ENCODE results near the gene GRM1.

GRM1 gene

DNA sequence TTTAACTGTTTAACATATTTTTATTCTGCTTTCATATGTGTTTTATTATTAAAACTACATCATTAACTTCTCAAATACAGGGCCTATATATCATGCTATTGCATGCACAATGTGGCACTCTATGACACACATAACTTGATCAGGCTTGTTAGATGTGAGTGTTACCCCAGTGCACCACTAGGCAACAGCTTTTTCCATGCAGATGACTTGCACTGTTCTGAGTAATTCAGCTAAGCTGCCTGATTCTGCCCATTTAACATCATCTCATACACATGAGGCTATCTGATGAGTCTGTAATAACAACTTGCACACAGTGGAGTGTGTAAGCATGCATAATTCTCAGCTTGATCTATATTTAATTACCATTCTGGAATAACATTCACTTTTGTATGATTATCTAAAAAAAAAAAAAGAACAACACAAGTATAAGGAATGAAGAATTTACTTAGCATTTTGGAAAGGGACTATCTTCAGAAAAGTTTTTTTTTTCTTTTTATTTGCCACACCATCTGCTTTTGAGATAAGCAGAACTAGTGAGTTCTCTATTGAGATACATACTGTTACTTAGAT lies 83.1 kb downstream of the GRM1 start:
- H3K4me3 Mint-ChIP-seq, result no peak overlapping the region
- DNase-seq, result no peak

DNA sequence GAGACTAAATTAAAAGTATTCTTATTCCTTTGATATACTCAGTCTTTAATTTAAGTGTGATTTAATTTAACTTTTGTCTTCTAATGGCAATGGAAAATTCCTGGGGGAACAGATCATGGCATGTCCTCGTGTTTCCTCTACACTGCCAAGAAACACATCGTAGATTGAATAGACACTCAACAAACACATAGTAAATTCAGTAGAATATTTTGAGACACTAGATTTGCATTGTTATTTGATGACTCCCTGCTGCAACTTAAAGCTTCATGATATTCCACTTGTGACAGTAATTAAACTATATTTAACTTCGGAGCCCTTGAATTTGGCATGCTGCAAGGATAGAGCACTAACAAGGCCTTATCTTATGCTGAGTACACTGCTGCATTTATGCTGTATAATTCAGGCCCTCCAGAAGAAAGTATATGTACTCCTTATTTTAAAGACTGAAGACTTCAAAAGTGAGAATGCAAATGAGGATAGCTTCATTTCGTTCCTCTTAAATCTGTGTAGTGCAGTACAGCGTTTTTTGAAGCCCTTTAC lies 84.3 kb downstream of the GRM1 start:
- H3K4me1 Mint-ChIP-seq (ENCODE audit: low read depth in 2 of 2), result no peaks in the 10 kb centered on the region

More for the DNA sequence above, 83.1 kb downstream of the GRM1 start:
- Mint-ChIP-seq H3K36me3 (ENCODE audit: insufficient read depth) (no peaks in the 10 kb centered on the region), H3K9me3 (peaks cover 6 to 11% of the 10 kb centered on the region in 2 donors), H3K27ac (no peak overlapping the region), H3K27me3 (peaks cover 6 to 9% of the 10 kb centered on the region in 2 donors), H3K4me1 (ENCODE audit: low read depth in 2 of 2) (no peaks in the 10 kb centered on the region)
- no peak for ATAC-seq (replicated peaks)

DNA sequence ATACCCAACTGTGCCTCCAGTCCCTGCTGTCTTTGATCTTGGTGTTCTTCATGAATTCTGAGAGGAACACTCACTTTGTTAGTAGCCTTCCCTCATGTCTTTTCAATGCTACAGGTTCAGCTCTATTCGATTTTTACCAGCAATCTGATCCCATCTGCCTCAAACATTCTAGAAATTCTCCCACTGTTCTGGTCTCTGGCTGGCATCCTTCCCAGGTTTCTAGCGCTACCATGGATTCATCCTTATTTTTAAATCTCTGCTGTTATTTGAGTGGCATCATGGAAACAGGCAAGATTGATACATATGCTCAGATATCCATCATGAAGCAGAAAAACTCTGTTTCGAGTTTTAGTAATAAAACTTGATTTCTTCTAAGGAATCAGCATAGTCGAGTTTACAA lies 94.8 kb downstream of the GRM1 start:
- no peak for DNase-seq
- ATAC-seq (replicated peaks), result no peak
- H3K36me3 Mint-ChIP-seq (ENCODE audit: insufficient read depth), result no peaks in the 10 kb centered on the region
- H3K27ac Mint-ChIP-seq, result no peak overlapping the region
- no peaks in the 10 kb centered on the region for H3K27me3 Mint-ChIP-seq
- no peaks in the 10 kb centered on the region for H3K4me1 Mint-ChIP-seq (ENCODE audit: low read depth in 2 of 2)
- peaks cover 0 to 3% of the 10 kb centered on the region in 2 donors for H3K9me3 Mint-ChIP-seq
- H3K4me3 Mint-ChIP-seq, result no peak overlapping the region

More for the DNA sequence above, 84.3 kb downstream of the GRM1 start:
- DNase-seq, result no peak
- no peak overlapping the region for H3K4me3 Mint-ChIP-seq
- H3K36me3 Mint-ChIP-seq (ENCODE audit: insufficient read depth), result peaks cover 3% of the 10 kb centered on the region
- H3K27ac Mint-ChIP-seq, result no peak overlapping the region
- ATAC-seq (replicated peaks), result no peak
- H3K27me3 Mint-ChIP-seq, result peaks cover 6 to 9% of the 10 kb centered on the region in 2 donors
- H3K9me3 Mint-ChIP-seq, result peaks cover 6 to 11% of the 10 kb centered on the region in 2 donors

DNA sequence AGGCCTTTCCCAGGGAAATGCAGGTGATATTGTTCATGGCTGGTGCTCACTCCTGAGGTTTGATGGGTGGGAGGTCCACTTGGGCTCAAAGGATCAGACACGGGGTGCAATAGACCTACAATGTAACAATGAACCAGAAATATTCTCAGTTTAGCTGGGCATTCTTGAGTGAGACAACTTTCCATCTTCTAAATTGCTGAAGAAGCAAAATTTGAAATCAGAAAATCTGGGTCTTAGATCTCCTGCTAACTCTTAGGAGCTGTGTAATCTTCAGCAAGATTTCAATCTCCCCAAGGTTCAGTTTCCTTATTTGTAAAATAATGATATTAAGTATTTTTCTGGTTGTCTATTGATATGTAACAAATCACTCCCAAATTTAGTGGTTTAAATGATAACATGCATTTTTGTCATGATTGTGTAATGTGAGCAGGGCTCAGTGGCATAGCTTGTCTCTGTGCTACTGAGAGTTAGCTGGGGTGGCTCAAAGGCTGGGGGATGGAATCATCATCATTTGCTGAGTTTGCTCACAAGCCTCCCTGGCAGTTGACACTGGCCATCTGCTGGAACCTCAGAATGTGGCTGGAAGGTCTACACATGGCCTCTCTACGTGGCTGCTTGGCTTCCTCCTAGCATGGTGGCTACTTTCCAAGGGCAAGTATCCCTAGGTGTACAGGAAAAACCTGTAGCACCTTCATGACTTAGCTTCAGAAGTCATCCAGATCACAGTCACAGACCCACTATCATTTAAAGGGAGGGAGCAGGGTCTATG lies 98.8 kb downstream of the GRM1 start:
- Mint-ChIP-seq H3K4me3 (no peak overlapping the region), H3K9me3 (peaks cover 0 to 3% of the 10 kb centered on the region in 2 donors), H3K27me3 (no peaks in the 10 kb centered on the region), H3K27ac (no peak overlapping the region), H3K36me3 (ENCODE audit: insufficient read depth) (no peaks in the 10 kb centered on the region), H3K4me1 (ENCODE audit: low read depth in 2 of 2) (no peaks in the 10 kb centered on the region)
- DNase-seq (no peak), ATAC-seq (replicated peaks) (no peak)

DNA sequence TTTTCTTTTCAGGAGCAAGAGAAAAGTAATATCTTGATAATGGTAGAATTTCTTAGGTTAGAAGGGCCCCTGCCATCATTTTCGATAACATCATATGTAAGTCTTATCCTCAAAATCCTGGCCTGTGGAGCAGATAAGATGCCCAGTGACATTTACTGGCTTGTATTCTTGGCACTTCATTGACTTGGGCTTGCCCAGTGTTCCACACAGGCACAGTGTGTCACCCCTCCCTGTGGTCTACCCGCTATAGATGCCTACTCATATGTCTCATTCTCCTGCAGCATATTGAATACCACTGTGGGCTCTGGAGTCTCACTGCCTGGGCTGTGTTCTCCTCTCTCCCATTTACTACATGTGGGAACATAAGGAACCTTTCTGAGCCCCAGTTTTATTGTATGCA lies 105.0 kb downstream of the GRM1 start:
- no peak for DNase-seq
- Mint-ChIP-seq H3K36me3 (ENCODE audit: insufficient read depth) (no peaks in the 10 kb centered on the region), H3K9me3 (peaks cover 0 to 7% of the 10 kb centered on the region in 2 donors), H3K4me3 (no peak overlapping the region), H3K27ac (no peak overlapping the region), H3K27me3 (no peaks in the 10 kb centered on the region), H3K4me1 (ENCODE audit: low read depth in 2 of 2) (no peaks in the 10 kb centered on the region)
- ATAC-seq (replicated peaks), result no peak

DNA sequence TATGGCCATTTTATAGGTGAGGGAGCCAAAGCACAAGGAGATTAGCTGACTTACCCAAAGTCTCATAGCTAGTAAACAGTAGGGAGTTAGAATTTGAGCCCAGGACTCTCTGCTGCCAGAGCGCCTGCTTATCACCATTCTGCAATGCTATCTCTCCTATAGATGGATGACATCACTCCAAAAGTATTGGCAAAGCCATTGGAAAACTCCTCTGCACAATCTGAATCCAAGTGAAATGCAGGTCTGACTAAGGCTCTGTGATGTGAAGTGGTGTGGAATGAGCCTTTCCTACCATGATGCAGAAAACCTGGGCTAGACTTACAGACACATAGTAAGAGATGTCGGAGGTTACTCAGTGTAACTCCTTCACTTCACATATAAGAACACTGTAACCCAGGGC lies 106.3 kb downstream of the GRM1 start:
- Mint-ChIP-seq H3K4me3 (no peak overlapping the region), H3K27ac (no peak overlapping the region), H3K36me3 (ENCODE audit: insufficient read depth) (no peaks in the 10 kb centered on the region), H3K27me3 (no peaks in the 10 kb centered on the region), H3K9me3 (peaks cover 0 to 7% of the 10 kb centered on the region in 2 donors), H3K4me1 (ENCODE audit: low read depth in 2 of 2) (no peaks in the 10 kb centered on the region)
- no peak for ATAC-seq (replicated peaks)
- no peak for DNase-seq

DNA sequence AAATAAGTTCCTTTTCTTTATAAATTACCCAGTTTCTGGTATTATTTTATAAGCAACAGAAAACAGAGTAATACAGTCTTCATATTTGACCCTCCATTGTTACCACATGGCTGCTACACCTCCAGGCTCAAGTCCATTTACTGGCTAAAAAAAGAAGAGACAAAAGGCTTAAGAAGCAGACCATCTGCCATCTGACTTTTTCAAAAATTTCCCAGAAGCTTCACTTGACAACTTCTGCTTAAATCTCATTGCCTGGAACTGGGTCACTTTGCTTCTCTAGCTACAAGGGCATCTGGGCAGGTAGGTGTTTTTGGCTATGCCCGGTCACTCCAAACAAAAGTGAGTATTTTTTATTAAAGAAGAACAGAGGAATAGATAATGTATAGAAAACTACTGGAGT lies 118.0 kb downstream of the GRM1 start:
- Mint-ChIP-seq H3K4me1 (ENCODE audit: low read depth in 2 of 2) (no peaks in the 10 kb centered on the region), H3K4me3 (no peak overlapping the region), H3K9me3 (no peaks in the 10 kb centered on the region), H3K27me3 (peaks cover 0 to 2% of the 10 kb centered on the region in 2 donors), H3K36me3 (ENCODE audit: insufficient read depth) (no peaks in the 10 kb centered on the region), H3K27ac (no peak overlapping the region)
- ATAC-seq (replicated peaks), result no peak
- no peak for DNase-seq

DNA sequence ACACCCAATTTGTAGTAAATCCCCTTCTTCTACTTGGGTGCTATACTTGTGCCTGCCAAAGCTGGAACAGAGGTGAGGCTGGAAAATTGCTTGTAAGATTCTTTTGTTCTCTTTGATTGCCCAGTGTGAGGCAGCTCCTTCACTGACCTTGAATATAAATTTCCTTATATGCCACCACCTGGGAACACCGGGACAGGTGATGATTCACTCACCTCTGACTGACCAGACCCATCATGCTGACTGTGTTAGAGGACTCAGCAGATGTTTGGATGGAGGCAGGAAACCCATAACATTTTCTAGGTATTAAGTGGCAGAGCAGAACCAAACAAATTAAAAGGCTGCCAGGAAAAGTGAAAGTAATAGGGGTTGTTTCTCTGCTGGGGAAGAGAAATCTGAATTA lies 120.9 kb downstream of the GRM1 start:
- Mint-ChIP-seq H3K4me1 (ENCODE audit: low read depth in 2 of 2) (peaks cover 0 to 2% of the 10 kb centered on the region in 2 donors), H3K4me3 (no peak overlapping the region), H3K9me3 (no peaks in the 10 kb centered on the region), H3K27ac (no peak overlapping the region), H3K36me3 (ENCODE audit: insufficient read depth) (no peaks in the 10 kb centered on the region), H3K27me3 (no peaks in the 10 kb centered on the region)
- DNase-seq (no peak), ATAC-seq (replicated peaks) (no peak)

DNA sequence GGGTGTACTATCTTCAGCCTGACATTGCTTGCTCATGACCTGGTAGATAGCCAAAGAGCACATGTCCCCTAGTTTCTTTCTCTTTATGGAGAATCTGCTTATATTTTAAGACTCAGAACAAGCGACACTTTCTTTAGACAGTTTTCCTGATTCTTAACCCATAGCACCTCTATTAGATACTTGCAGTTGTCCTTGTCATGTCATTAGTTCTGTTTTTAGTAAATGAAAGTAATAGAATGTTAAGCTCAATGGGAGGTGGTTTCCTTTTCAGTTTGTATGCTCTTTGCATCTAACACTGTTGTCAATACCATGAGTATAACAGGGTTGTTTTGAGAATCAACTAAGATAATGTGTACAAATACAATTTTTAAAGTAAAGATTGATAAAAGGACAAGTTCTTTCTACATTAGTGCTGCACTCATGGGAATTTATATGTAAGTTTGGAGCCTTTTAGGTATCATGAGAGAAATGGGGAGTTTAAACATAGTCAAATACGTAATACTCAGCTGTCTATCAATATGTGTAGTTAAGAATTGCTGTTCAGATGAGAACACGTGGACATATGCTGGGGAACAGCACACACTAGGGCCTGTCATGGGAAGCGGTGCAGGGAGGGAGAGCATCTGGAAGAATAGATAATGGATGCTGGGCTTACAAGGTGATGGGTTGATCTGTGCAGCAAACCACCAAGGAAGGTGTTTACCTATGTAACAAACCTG lies 124.3 kb downstream of the GRM1 start:
- Mint-ChIP-seq H3K4me1 (ENCODE audit: low read depth in 2 of 2) (peaks cover 0 to 2% of the 10 kb centered on the region in 2 donors), H3K36me3 (ENCODE audit: insufficient read depth) (no peaks in the 10 kb centered on the region), H3K27me3 (no peaks in the 10 kb centered on the region), H3K9me3 (no peaks in the 10 kb centered on the region), H3K27ac (no peak overlapping the region), H3K4me3 (no peak overlapping the region)
- no peak for ATAC-seq (replicated peaks)
- no peak for DNase-seq

DNA sequence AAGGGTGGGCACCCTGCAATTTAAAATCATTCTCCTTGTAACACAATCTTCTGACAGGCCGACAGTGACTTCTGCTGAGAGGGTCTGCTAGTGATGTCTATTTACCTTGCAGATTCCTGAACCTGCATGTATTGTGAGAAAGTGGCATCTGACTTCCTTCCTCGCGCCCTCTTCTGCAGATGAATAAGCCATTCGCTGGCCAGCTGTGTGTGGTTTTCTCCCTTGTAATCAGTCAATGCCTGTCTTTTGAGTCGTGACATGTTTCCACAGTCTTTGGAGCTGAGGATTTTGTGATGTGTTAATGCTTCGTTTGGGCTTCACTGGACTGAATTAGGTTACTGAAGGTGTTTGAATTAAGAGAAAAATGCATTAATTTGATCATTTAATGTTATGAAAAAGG lies 125.3 kb downstream of the GRM1 start:
- Mint-ChIP-seq H3K4me3 (no peak overlapping the region), H3K36me3 (ENCODE audit: insufficient read depth) (no peaks in the 10 kb centered on the region), H3K4me1 (ENCODE audit: low read depth in 2 of 2) (peaks cover 0 to 2% of the 10 kb centered on the region in 2 donors), H3K9me3 (no peaks in the 10 kb centered on the region), H3K27ac (no peak overlapping the region), H3K27me3 (no peaks in the 10 kb centered on the region)
- no peak for DNase-seq
- ATAC-seq (replicated peaks), result no peak

DNA sequence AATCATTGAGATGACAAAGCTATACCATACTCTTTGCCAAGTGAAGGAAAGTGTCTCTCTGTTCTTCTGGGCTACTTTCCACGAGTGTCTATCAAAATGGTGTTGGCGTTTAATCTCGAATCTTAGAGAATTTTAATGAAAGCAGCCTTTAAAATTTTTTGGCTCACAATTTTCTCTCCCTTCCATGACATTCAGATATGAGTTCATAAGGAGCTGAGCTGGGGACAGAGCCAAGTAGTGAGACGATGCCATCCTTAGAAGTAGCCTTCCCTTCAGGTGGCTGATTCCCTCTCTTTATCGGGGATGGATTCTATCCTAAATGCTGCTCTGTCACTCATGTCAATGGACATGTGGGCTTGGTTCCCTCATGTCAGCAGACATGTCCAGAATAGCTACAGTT lies 132.8 kb downstream of the GRM1 start:
- Mint-ChIP-seq H3K27me3 (no peaks in the 10 kb centered on the region), H3K9me3 (no peaks in the 10 kb centered on the region), H3K4me3 (no peak overlapping the region), H3K4me1 (ENCODE audit: low read depth in 2 of 2) (no peaks in the 10 kb centered on the region), H3K36me3 (ENCODE audit: insufficient read depth) (no peaks in the 10 kb centered on the region), H3K27ac (no peak overlapping the region)
- DNase-seq, result no peak
- no peak for ATAC-seq (replicated peaks)

DNA sequence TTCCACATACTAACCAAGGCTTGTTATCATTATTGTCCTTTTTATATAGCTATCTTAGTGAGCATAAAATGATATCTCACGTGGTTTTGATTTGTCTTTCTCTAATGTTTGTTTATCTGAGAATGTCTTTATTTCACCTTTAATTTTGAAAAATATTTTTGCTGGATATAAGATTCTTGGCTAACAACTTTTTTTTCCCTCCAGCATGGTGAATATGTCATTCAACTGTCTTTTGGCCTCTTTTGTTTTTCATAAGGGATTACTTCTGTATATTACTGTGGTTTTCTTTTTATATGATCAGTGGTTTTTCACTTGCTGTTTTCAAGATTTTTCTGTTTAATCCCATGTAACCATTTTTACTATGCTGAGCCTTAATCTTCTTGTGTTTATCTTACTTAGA lies 141.0 kb downstream of the GRM1 start:
- no peak for ATAC-seq (replicated peaks)
- no peaks in the 10 kb centered on the region for H3K36me3 Mint-ChIP-seq (ENCODE audit: insufficient read depth)
- no peaks in the 10 kb centered on the region for H3K27me3 Mint-ChIP-seq
- DNase-seq, result no peak
- H3K4me3 Mint-ChIP-seq, result no peak overlapping the region
- no peak overlapping the region for H3K27ac Mint-ChIP-seq
- no peaks in the 10 kb centered on the region for H3K4me1 Mint-ChIP-seq (ENCODE audit: low read depth in 2 of 2)
- H3K9me3 Mint-ChIP-seq, result peaks cover 3 to 13% of the 10 kb centered on the region in 2 donors

DNA sequence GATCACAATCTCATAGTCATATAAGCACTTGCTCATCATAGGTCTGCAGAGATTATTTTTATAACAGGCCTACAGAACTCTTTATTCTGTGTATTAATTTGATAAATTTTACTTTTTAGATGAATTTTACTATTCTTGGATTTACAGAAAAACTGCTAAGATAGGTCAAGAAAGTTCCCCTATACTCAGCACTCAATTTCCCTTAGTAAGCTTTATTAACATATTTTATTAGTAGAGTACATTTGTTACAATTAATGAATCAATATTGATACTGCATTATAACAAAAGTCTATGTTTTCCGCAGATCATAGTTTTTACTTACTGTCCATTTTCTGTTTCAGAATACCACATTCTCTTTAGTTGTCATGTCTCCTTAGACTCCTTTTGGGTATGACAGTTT lies 148.9 kb downstream of the GRM1 start:
- Mint-ChIP-seq H3K27ac (no peak overlapping the region), H3K9me3 (no peaks in the 10 kb centered on the region), H3K27me3 (no peaks in the 10 kb centered on the region), H3K36me3 (ENCODE audit: insufficient read depth) (no peaks in the 10 kb centered on the region), H3K4me1 (ENCODE audit: low read depth in 2 of 2) (no peaks in the 10 kb centered on the region), H3K4me3 (no peak overlapping the region)
- DNase-seq (no peak), ATAC-seq (replicated peaks) (no peak)

DNA sequence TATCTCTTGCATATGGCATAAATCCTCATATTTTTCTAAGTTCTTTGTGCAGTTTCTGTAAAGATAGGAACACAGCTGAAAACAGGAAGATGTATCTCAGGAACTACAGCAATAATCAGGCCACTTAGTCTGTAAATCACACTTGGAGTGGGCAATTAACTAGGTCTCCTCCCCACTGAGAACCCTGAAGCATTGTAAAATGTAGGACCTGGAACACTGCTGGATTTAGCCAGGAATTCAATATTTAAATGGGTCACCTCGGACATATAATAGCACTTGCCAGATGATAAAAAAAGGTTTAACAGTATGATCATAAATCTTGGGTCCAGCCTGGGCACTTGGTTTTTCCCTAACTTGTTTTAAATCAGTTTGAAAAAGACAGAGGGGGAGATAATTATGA lies 155.0 kb downstream of the GRM1 start:
- no peaks in the 10 kb centered on the region for H3K27me3 Mint-ChIP-seq
- H3K4me1 Mint-ChIP-seq (ENCODE audit: low read depth in 2 of 2), result no peaks in the 10 kb centered on the region
- H3K27ac Mint-ChIP-seq, result no peak overlapping the region
- no peak overlapping the region for H3K4me3 Mint-ChIP-seq
- ATAC-seq (replicated peaks) (no peak), DNase-seq (no peak)
- H3K36me3 Mint-ChIP-seq (ENCODE audit: insufficient read depth), result no peaks in the 10 kb centered on the region
- no peaks in the 10 kb centered on the region for H3K9me3 Mint-ChIP-seq
